Measurements from ENCODE around the gene MSRB3. TPM values are rescaled to one million over a fixed set of nuclear protein-coding genes. Genes with fewer than 3 reads are reported as not detected.
A peak's percentile ranks its signal among the peaks of the same experiment; 100 is the strongest.

MSRB3 gene
- total RNA-seq, 1 donor: 72.4 TPM

GRCh38 chr12:65430571-65431306 lies 152.3 kb downstream of the MSRB3 start:
- no peaks in the 10 kb centered on the region for H4K20me1 ChIP-seq (ENCODE audit: insufficient read depth, low read length)
- H3K27me3 ChIP-seq (ENCODE audit: insufficient read depth, low read length): no peaks in the 10 kb centered on the region
- no peaks in the 10 kb centered on the region for H3K36me3 ChIP-seq (ENCODE audit: insufficient read depth, low read length)
- no peak overlapping the region for H3K4me3 ChIP-seq (ENCODE audit: insufficient read depth, low read length)
- TF ChIP-seq, protein P1, sequence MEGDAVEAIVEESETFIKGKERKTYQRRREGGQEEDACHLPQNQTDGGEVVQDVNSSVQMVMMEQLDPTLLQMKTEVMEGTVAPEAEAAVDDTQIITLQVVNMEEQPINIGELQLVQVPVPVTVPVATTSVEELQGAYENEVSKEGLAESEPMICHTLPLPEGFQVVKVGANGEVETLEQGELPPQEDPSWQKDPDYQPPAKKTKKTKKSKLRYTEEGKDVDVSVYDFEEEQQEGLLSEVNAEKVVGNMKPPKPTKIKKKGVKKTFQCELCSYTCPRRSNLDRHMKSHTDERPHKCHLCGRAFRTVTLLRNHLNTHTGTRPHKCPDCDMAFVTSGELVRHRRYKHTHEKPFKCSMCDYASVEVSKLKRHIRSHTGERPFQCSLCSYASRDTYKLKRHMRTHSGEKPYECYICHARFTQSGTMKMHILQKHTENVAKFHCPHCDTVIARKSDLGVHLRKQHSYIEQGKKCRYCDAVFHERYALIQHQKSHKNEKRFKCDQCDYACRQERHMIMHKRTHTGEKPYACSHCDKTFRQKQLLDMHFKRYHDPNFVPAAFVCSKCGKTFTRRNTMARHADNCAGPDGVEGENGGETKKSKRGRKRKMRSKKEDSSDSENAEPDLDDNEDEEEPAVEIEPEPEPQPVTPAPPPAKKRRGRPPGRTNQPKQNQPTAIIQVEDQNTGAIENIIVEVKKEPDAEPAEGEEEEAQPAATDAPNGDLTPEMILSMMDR (IDR thresholded peaks at IDR 0.05; ENCODE audit: extremely low read depth, low read depth, low read length): no peak
- peaks cover 36% of the 10 kb centered on the region for H3K4me1 ChIP-seq (ENCODE audit: insufficient read depth, low read length)
- peak overlapping the region; percentile 71 for H3K27ac ChIP-seq (ENCODE audit: low read depth, low read length)
- no peaks in the 10 kb centered on the region for H3K9me3 ChIP-seq (ENCODE audit: low read depth, low read length)
- no peak overlapping the region for H2AFZ ChIP-seq (ENCODE audit: low read length)
- no peak for DNase-seq (ENCODE audit: insufficient read length, low spot score, missing footprints)
- peak overlapping the region; percentile 50 for H3K4me2 ChIP-seq (ENCODE audit: insufficient read depth, low read length)
- peaks cover 24% of the 10 kb centered on the region for H3K79me2 ChIP-seq (ENCODE audit: insufficient read depth, low read length)

DNA sequence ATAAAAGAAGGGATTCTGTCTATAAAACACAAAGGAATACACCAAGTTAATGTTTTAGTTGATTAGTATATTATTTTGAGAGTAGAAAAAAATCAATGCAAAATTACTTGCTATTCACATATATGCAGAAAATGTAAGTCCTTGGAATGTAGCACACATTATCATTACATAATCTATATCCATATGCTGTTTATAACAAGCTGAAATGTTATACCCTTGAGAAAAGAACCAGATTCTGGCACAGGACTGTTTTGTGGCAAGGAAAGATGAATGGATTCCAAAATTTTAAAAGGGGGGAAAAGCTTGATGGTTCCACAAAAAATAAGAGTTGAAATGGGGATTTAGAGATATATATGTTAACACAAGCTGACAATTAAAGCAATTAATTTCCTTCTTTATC lies 153.6 kb downstream of the MSRB3 start:
- DNase-seq (ENCODE audit: insufficient read length, low spot score, missing footprints): no peak
- Histone ChIP-seq H4K20me1 (ENCODE audit: insufficient read depth, low read length) (no peaks in the 10 kb centered on the region), H3K36me3 (ENCODE audit: insufficient read depth, low read length) (peaks cover 3% of the 10 kb centered on the region), H3K27ac (ENCODE audit: low read depth, low read length) (no peak overlapping the region), H3K79me2 (ENCODE audit: insufficient read depth, low read length) (peaks cover 18% of the 10 kb centered on the region), H3K4me2 (ENCODE audit: insufficient read depth, low read length) (no peak overlapping the region), H3K27me3 (ENCODE audit: insufficient read depth, low read length) (no peaks in the 10 kb centered on the region), H3K4me3 (ENCODE audit: insufficient read depth, low read length) (no peak overlapping the region), H3K4me1 (ENCODE audit: insufficient read depth, low read length) (peaks cover 36% of the 10 kb centered on the region), H3K9me3 (ENCODE audit: low read depth, low read length) (no peaks in the 10 kb centered on the region), H2AFZ (ENCODE audit: low read length) (no peak overlapping the region)
- TF ChIP-seq, protein P1 (IDR thresholded peaks at IDR 0.05; ENCODE audit: extremely low read depth, low read depth, low read length): no peak

- H3K36me3 ChIP-seq (ENCODE audit: insufficient read depth, low read length): peaks cover 3% of the 10 kb centered on the region
- no peak overlapping the region for H3K27ac ChIP-seq (ENCODE audit: low read depth, low read length)
- H3K9me3 ChIP-seq (ENCODE audit: low read depth, low read length): no peaks in the 10 kb centered on the region
- H2AFZ ChIP-seq (ENCODE audit: low read length): no peak overlapping the region
- peaks cover 36% of the 10 kb centered on the region for H3K4me1 ChIP-seq (ENCODE audit: insufficient read depth, low read length)
- H3K27me3 ChIP-seq (ENCODE audit: insufficient read depth, low read length): no peaks in the 10 kb centered on the region
- H3K4me2 ChIP-seq (ENCODE audit: insufficient read depth, low read length): no peak overlapping the region
- DNase-seq (ENCODE audit: insufficient read length, low spot score, missing footprints): no peak
- peaks cover 14% of the 10 kb centered on the region for H3K79me2 ChIP-seq (ENCODE audit: insufficient read depth, low read length)
- TF ChIP-seq, protein P1 (IDR thresholded peaks at IDR 0.05; ENCODE audit: extremely low read depth, low read depth, low read length): no peak
- no peaks in the 10 kb centered on the region for H4K20me1 ChIP-seq (ENCODE audit: insufficient read depth, low read length)
- no peak overlapping the region for H3K4me3 ChIP-seq (ENCODE audit: insufficient read depth, low read length)
Observed at GRCh38 chr12:65432651-65433050, 154.2 kb downstream of the MSRB3 start.

DNA sequence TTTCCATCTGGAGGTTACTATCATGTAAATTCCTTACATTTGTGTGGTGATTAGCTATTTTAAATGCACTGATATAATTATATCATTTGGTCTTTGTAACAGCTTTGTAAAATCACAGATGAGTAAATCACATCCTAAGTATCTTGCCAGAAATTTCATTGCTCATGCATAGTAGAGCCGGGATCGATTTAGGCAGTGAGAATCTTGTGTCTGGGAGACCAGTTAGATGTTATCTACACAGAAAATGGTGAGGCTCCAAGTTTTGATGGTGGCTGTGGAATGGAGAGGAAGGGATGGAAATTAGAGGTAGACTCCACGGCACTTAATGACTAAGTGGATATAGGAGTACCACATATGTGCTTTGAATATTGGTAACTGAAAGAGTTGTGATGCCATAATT lies 156.3 kb downstream of the MSRB3 start:
- Histone ChIP-seq H3K27ac (ENCODE audit: low read depth, low read length) (no peak overlapping the region), H4K20me1 (ENCODE audit: insufficient read depth, low read length) (no peaks in the 10 kb centered on the region), H3K4me2 (ENCODE audit: insufficient read depth, low read length) (no peak overlapping the region), H3K4me1 (ENCODE audit: insufficient read depth, low read length) (peaks cover 29% of the 10 kb centered on the region), H2AFZ (ENCODE audit: low read length) (no peak overlapping the region), H3K79me2 (ENCODE audit: insufficient read depth, low read length) (peaks cover 6% of the 10 kb centered on the region), H3K27me3 (ENCODE audit: insufficient read depth, low read length) (no peaks in the 10 kb centered on the region), H3K36me3 (ENCODE audit: insufficient read depth, low read length) (peaks cover 3% of the 10 kb centered on the region), H3K4me3 (ENCODE audit: insufficient read depth, low read length) (no peak overlapping the region), H3K9me3 (ENCODE audit: low read depth, low read length) (no peaks in the 10 kb centered on the region)
- TF ChIP-seq, protein P1 (IDR thresholded peaks at IDR 0.05; ENCODE audit: extremely low read depth, low read depth, low read length): no peak
- DNase-seq (ENCODE audit: insufficient read length, low spot score, missing footprints): no peak
